HG02642 (cell line): ENCODE measurements around the gene CHST8.

Source experiments
- ATAC-seq: cut with Tn5 transposase; IDR thresholded peaks from one replicate; pipeline ENCODE4 v1.9.1; 2021; ENCODE audit warnings: mild to moderate bottlenecking; ENCODE audit not compliant: unreplicated experiment, poor library complexity

The CHST8 gene

DNA sequence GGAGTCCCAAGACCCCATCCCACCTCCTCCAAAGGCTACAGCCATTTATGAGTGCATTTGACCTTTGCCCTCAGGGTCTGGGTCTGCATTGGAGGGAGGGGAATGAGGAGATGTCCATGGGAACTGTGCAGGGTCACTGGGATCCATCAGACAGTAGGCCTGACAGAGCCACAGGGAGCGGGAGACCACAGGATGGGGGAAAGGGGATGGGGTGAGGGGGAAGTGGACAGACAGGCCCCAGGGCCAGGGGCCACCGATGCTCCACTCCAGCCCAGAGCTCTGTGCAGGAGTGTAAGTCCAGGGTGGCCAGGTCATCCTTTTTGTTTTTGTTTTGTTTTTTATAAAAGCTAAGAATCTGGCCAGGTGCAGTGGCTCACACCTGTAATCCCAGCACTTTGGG, 82.5 kb downstream of the CHST8 start:
- no peak for ATAC-seq

DNA sequence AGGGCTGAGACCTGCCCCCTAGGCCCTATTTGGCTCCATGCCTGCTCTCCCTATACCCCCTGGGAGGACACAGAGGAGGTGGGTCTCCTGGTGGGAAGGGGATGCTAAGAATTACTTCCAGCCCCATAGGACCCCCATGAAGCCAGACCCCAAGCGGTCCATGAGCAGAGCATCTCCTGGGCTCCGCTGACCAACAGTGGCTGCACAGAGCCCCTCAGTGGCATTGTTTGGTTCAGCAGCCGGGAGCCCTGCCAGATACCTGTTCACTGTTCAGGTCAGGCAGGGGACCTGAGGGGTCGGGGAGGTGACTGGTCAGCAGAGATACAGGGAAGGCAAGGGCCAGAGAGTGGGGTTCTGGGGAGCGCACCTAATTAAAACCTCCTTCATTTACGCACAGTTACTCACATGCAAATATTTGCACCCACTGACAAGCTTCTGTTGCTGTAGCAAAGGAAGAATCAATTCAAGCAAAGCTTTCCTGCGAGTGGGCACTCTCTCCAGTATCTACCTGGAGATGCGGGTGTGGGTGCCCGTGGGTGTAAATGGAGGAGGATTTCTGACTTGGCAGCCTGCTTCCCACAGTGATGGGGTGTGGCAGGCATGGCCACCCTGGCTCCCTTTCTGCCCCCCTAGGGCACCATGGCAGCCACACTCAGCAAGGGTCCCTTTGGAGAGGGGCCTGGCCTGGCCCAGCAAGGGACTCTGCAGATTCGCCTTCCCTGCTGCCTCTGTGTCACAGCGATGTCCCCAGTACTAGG, 83.5 kb downstream of the CHST8 start:
- no peak for ATAC-seq

DNA sequence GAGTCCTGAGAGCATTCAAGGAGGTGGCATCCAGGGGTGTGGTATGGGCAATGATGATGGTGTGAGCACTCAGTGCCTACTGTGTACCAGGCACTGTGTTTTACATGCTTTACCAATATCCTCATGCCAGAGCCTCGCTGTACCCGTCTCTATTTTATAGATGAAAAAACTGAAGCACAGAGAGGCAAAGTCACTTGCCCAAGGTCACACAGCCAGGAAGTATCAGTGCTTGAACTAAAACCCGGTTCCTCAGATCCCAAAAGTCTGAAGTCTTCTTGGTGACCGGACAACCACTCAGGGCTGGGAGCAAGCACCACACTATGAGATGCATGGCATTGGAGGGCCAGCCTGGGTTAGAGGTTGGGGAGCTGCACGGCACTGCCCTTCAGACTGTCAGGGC, 84.1 kb downstream of the CHST8 start:
- ATAC-seq = no peak

DNA sequence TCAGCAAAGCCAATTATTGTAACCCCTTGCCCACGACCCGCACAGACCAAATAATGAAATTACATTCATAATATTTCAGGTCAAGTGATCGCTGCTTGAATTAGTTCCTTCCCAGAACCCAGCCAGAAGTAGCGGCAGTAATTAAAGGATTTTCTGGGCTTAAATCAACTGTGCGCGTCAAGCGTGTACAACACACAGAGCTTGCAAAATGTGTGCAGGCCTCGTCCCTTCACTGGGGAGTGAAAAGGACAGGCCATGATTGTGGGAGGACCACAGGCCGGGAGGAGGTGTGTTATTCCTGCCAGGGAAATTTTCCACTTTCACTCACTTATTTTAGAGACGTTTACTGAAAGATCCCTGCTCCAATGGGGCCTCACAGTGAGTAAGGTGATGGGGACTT, 84.9 kb downstream of the CHST8 start:
- no peak for ATAC-seq

DNA sequence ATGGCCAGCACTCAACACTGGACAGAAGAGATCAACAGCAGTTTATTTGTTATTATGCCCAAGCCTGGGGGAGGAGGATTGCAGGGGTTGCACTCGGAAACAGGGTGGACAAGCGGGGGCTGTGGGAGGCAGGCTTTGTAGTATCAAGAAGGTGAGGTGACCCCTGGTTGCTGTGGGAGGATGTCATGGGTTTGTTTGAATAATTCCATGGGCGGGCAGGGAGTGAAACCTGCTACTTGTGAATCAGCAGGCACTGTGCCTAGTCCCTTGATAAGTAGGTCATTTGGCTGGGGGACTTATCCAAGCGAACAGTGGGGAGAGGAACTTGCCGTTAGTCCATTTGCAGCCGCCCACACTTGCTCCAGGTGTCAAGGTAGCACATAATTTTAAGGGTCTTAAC, 90.5 kb downstream of the CHST8 start:
- ATAC-seq = no peak

DNA sequence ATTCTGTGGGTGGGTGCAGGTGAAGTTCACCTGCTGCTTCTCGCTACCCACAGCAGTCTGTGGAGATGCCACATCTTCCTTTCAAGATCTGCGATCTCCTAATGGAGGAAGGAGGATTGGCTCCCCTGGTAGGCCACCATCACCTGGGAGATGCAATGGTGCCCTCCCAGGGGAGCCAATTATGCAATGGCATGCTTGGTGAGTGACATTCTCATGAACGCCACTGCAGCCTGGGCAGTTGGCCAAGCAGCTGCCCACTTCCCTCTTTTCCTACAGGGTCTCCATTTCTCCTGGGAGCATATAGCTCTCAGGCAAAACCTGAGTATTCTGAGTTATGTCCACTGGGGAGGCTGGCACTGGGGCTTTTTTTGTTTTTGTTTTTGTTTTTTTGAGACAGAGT, 91.4 kb downstream of the CHST8 start:
- no peak for ATAC-seq

DNA sequence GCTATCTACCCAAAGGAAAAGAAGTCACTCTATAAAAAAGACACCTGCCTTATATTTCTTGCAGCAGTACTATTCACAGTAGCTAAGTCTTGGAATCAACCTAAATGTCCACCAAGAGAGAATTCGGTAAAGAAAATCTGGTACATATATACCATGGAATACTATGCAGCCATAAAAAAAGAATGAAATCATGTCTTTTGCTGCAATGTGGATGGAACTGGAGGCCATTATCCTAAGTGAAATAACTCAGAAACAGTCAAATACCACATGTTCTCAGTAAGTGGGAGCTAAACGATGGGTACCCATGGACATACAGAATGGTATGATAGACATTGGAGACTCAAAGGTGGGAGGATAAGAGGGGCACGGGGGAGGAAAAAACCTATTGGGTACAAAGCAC, 92.4 kb downstream of the CHST8 start:
- no peak for ATAC-seq

DNA sequence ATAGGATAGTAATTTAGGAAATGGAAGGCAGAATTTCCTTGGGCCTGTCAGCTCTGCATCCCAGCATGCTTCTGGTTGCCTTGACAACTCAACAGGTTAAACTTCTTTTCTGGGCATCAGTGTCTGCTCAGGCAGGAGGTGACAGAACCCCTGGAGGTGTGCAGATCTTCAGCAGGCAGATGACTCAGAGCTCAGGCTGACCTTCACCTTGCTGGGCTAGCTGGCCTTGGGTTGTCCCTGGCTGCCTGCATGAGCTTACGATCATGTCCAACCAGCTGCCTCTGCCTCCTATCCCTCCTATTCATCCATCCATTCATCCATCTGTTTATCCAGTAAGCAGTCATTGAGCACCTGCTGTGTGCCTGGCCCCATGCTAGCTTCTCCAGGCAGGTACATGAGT, 93.7 kb downstream of the CHST8 start:
- no peak for ATAC-seq

DNA sequence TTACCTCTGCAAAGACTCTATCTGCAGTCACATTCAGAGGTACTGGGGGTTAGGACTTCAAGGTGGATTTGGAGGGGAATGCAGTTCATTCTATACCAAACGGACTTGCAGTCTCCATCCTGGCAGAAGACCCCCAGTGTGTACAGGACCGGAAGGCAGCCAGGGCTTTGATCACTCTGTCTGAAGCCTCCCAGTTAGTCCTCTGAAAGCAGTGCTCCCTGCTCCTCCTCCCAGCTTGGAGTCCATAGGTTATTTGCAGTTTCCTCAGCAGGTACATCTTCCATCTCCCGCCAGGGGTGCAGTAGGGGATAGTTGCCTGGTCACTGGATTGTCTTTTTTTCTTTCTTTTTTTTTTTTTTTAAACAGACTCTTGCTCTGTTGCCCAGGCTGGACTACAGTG, 96.1 kb downstream of the CHST8 start:
- no peak for ATAC-seq

DNA sequence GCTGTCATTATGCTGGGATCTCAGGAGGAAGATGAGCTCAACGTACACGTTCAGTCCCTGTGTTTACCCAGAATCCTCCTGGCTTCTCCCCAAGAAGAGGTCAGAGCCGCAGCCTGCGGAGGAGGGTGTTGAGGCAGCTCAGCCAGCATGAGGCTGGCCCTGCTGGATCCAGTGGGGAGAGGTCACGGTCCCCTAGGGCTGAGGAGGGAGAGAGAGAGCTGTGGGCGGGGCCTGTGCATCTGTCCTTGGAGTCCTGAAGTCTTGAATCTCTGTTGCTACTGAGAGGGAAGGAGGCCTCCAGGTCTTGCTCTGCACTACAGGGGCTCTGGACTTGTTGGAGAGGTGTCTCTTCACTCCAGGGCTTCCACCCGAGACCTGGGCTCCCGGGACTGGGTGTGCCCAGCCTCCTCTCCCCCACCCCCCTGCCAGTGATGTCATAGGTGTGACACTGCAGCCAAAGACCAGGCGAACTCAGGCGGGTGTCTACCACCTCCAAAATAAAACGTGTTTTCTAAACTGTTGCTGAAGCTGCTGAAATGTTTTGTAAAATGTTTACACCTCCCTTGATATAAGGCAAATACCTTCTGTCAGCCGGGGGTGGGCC, 97.0 kb downstream of the CHST8 start:
- ATAC-seq = no peak

DNA sequence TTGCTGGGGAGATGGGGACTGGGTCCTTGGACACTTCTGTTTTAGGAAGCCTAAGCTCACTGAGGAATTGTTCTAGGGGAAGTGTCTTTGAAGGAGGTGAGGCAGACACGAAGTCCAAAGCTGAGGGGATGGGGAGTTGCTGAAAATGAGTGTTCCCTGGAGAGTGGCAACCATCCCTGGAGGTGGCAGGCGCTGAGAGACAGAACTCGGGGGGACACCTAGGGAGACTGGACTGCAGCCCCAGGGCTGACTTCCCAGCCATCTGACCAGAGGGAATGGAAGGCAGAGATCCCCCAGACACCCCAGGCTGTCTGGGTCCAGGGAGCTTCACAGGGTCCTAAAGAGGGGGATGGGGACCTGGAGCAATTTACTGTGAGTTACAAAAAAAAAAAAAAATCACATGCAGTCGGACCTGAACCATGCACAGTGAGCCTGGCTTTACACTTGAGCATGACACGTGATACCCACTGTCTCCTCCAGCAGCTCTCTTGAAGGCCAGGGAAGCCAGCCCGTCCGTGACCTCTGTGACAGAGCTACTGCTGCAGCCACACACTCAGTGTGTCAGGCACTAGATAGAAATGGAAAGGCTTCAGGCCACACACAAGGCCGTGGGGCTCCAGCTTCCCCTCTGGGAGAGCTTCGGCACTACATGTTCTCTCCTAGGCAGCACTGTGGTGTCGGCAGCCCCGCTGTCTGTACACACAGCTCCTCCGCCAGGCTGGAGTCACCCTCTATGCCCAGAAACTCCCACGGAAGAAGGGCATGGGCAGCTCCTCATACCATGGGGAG, 97.8 kb downstream of the CHST8 start:
- ATAC-seq = no peak

DNA sequence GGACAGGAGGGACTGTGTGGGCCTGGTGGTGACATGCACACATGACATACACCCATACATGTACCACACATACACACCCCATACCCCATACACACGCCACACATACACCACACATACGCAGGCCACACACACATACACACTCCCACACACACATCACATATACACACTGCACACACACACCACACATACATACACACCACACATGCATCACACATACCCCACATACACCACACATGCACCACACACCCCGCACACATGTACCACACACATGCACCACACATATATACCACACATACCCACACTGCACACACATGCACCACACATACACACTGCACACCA, 98.4 kb downstream of the CHST8 start:
- no peak for ATAC-seq

DNA sequence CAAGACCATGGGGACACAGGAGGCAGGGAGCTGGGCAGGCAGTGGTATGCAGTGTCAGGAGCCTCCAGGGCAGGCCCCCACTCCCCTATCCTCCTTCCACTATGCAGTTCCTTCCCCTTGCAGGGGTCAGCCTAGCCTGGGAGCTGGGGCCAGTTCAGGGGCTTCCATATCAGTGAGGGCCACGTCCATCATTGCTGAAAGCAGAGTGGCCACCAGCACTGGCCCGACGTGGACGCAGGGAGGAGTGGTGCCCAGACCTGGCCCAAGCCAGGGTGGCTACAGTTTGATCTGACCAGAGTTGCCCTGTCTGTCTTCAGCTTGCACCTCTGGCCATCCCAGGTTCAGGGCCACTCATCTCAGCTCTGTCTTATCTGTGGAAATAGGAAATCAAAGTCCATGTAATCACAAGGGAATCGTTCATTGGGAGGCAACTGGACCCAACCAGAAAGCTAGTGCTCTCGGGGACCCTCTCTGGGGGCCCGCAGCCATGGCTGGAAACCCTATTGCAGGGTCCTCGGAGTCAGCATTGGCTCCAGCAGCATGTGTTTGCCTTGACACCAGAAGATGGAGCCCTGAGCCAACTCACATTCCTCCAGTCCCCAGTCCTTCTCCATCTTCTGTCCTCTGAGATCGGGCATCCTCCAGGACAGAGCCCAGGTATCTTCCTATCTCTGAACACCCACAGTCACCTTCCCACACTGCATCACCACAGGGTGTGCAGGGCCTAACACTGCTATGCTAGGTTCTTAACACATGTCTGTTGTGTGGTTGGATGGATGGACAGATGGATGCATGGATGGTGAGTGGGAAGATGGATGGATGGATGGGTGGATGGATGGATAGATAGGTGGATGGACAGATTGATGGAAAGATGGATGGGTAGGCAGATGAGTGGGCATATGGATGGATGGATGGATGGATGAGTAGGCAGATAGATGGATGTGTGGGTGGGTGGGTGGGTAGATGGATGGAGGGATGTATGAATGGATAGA, 99.2 kb downstream of the CHST8 start:
- ATAC-seq = no peak

DNA sequence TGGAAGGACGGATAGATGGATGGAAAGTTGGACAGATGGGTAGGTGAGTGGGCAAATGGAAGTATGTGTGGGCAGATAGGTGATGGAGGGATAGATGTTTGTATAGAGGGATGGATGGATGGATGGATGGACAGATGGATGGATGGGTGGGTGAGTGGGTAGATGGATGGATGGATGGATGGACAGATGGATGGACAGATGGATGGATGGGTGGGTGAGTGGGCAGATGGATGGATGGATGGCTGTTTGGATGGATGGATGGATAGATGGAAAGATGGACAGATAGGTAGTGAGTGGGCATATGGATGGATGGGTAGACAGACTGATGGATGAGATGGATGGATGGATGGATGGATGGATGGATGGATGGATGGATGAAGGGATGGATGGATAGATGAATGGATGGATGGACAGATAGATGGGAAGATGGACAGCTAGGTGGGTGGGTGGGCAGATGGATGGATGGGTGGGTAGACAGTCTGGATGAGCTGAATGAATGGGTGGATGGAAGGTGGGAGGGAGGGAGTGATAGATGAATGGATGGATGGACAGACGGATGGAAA, 100.1 kb downstream of the CHST8 start:
- ATAC-seq = no peak

DNA sequence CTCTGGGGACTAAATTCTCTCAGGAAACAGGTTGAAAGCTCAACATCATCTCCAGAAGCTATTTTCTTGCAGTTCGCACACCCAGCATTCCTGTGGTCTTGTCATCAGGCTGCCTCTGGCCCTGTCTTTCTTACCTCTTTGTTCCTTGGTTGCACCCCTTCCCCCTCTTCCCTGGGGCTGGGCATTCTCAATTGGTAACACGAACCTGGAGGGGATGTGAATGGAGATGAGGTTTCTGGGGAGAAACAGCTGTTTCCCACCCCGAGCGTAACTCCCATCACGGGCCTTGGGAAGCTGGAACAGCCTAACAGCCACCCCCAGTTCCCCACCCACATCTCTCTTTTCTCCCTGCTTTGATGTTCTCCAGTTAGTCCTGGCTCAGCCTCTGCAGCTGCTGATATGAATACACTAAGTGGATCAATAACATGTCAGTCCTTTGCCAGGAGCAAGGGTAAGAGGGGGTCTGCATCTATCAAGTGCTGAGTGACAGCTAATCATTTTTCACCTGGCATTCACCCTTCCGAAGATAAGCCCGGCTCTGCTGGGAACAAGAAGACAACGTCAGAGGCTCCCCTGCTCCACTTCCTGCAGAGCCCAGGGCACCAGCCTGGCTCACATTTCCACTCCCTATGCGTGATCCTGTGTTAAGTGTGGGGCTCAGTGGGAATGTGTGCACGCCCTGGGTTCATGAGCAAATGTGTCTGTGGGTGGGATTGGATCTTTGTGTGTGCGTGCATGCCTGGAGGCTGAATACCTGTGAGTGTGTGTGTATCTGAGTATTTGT, 100.9 kb downstream of the CHST8 start:
- ATAC-seq = no peak

DNA sequence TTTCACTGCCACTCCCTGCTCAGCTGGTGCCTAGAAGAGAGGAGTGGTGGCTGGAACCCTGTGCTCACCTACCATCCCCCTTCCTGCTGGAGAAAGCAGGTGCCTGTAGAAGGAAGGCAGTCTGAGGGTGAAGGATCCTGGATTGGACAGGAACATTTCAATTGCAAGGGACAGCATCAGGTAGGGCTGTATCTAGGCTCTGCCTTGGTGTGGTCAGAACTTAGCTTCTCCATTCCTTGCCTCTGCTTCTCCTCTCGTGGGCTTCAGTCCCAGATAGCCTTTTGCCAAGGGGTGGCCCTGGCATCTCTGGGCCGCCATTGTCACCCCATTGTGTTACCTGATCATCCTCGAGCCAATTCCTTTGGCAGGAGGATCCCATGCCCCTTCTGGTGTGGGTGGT, 101.8 kb downstream of the CHST8 start:
- no peak for ATAC-seq

DNA sequence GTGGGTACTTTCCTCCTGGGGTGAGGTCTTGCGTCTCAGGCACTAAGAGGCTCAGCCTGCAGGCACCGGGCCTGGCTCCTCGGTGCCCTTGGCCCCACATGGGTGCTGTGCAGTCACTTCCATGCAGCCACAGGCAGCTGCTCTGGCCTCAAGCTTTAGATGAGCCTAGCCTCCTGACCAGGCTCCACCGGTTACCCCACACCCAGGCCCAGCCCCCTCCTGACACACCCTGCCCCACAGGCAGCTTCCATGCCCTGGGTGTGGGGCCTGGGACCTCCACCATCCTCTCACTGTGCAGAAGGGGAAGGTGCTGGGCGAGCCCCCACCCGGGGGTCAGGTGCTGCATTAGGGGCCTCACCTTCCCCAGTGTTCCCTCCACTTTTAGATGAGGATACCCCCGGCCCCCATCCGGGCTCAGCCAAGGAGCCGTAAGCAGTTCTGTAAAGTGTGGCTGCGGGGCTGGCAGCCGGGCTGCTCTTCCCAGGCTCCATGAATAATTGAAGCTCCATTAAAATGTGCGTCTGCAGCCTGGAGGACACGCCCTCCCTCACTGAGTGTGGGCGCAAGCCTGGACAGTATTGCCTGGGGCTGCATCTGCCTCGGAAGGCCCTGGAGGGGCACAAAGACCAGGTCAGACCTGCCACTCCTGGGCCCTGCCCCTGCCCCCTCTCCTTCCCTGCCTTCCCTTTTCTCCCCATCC, 102.4 kb downstream of the CHST8 start:
- no peak for ATAC-seq

DNA sequence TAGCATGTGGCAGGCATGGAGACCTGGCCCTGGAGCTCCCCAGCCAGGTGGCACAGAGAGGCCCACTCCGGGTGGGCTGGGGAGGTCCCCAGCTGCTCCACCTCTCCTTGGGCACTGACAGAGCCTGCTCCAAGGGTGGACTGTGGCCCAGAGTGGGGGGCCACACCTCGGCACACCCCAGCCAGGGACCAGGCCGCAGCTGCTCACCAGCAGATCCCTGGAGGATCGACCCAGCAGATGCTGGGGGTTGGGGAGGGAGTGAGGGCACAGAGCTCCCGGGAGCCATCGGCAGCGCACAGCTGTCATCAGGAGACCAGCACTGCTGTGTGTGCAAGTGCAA, 102.9 kb downstream of the CHST8 start:
- no peak for ATAC-seq

DNA sequence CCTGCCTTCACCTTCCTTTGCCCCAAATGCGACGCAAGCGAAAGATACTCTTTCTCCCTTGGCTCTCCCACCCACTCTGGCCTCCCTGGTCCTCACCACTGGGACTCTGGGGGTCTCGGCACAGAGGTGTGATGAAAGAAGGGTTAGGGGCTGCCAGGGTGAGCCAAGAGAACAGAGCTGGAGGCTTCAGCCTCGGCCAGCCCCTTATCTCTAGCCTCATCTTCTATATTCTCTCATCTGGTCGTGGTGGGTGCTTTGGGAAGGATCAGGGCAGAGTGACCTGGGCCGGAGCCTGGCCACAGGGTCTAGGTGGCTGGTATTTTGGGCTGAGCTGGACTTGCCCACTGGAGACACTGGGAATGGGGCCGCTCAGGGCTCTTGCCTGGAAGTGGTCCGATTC, 103.8 kb downstream of the CHST8 start:
- ATAC-seq = no peak
